ENCODE results near the gene AMIGO3. TPM values are rescaled to one million over a fixed set of nuclear protein-coding genes. Genes with fewer than 3 reads are reported as not detected.
A peak's percentile ranks its signal among the peaks of the same experiment; 100 is the strongest.

The AMIGO3 gene
- total and polyA plus RNA-seq, 10 of the 15 experiments (the other 5 are each of a cell fraction or from before 2014, with no cell fraction given), result 0.07 to 1.3 (median 0.44) TPM; not detected in 3

- no peak for TF ChIP-seq BRCA1 (IDR thresholded peaks at IDR 0.05; ENCODE audit: low read depth, low read length)
- peak; percentile 60; the same call in 1 of the 2 replicates for TF ChIP-seq RB1 (IDR thresholded peaks at IDR 0.05; ENCODE audit: borderline replicate concordance)
- TF ChIP-seq, protein P1, sequence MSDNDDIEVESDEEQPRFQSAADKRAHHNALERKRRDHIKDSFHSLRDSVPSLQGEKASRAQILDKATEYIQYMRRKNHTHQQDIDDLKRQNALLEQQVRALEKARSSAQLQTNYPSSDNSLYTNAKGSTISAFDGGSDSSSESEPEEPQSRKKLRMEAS (IDR thresholded peaks at IDR 0.05; ENCODE audit: low read depth, low read length), result no peak
- TF ChIP-seq, protein P2, sequence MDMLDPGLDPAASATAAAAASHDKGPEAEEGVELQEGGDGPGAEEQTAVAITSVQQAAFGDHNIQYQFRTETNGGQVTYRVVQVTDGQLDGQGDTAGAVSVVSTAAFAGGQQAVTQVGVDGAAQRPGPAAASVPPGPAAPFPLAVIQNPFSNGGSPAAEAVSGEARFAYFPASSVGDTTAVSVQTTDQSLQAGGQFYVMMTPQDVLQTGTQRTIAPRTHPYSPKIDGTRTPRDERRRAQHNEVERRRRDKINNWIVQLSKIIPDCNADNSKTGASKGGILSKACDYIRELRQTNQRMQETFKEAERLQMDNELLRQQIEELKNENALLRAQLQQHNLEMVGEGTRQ (IDR thresholded peaks at IDR 0.05; ENCODE audit: borderline replicate concordance, low read depth, low read length), result no peak
- no peak for TF ChIP-seq FOXM1 (IDR thresholded peaks at IDR 0.05; ENCODE audit: low read depth, low read length)
- TF ChIP-seq TCF3 (IDR thresholded peaks at IDR 0.05; ENCODE audit: borderline replicate concordance, insufficient read depth, low read depth, low read length), result no peak
- no peak for TF ChIP-seq CEBPB (IDR thresholded peaks at IDR 0.05; ENCODE audit: borderline replicate concordance in 1 of 2, low read depth in 2 of 2, low read length in 2 of 2)
- TF ChIP-seq SP1 (IDR thresholded peaks at IDR 0.05; ENCODE audit: low read depth, low read length), result peak; percentile 73
- TF ChIP-seq MTA2 (IDR thresholded peaks at IDR 0.05; ENCODE audit: low read depth), result no peak
- peak; percentile 51 for TF ChIP-seq SIX5 (IDR thresholded peaks at IDR 0.05; ENCODE audit: low read depth, low read length, severe bottlenecking)
- TF ChIP-seq HDAC6 (IDR thresholded peaks at IDR 0.05; ENCODE audit: unreplicated experiment), result no peak
- TF ChIP-seq PAX8 (IDR thresholded peaks at IDR 0.05), result no peak
- no peak for TF ChIP-seq TAF1 (IDR thresholded peaks at IDR 0.05; ENCODE audit: borderline replicate concordance, low read depth, low read length)
- TF ChIP-seq, protein P3, sequence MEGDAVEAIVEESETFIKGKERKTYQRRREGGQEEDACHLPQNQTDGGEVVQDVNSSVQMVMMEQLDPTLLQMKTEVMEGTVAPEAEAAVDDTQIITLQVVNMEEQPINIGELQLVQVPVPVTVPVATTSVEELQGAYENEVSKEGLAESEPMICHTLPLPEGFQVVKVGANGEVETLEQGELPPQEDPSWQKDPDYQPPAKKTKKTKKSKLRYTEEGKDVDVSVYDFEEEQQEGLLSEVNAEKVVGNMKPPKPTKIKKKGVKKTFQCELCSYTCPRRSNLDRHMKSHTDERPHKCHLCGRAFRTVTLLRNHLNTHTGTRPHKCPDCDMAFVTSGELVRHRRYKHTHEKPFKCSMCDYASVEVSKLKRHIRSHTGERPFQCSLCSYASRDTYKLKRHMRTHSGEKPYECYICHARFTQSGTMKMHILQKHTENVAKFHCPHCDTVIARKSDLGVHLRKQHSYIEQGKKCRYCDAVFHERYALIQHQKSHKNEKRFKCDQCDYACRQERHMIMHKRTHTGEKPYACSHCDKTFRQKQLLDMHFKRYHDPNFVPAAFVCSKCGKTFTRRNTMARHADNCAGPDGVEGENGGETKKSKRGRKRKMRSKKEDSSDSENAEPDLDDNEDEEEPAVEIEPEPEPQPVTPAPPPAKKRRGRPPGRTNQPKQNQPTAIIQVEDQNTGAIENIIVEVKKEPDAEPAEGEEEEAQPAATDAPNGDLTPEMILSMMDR (IDR thresholded peaks at IDR 0.05 in 2 of 3, conservative IDR thresholded peaks at IDR 0.05 in 1 of 3; ENCODE audit: control insufficient read depth in 2 of 3, extremely low read depth in 1 of 3, insufficient read depth in 1 of 3, low read depth in 3 of 3, low read length in 3 of 3), result peak; percentile 23 to 46 (median 26); a peak in 2 of 6 replicates
- no peak for TF ChIP-seq RAD21 (IDR thresholded peaks at IDR 0.05; ENCODE audit: insufficient read depth, low read depth, low read length)
- TF ChIP-seq NFIC (IDR thresholded peaks at IDR 0.05; ENCODE audit: low read depth, low read length), result no peak
- peak; percentile 72 for TF ChIP-seq FOXK2 (IDR thresholded peaks at IDR 0.05)
- no peak for TF ChIP-seq RAD51 (IDR thresholded peaks at IDR 0.05)
- TF ChIP-seq, protein P4, sequence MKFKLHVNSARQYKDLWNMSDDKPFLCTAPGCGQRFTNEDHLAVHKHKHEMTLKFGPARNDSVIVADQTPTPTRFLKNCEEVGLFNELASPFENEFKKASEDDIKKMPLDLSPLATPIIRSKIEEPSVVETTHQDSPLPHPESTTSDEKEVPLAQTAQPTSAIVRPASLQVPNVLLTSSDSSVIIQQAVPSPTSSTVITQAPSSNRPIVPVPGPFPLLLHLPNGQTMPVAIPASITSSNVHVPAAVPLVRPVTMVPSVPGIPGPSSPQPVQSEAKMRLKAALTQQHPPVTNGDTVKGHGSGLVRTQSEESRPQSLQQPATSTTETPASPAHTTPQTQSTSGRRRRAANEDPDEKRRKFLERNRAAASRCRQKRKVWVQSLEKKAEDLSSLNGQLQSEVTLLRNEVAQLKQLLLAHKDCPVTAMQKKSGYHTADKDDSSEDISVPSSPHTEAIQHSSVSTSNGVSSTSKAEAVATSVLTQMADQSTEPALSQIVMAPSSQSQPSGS (IDR thresholded peaks at IDR 0.05; ENCODE audit: low read length), result no peak
- no peak for TF ChIP-seq ZNF24 (IDR thresholded peaks at IDR 0.05)
- TF ChIP-seq CBFB (IDR thresholded peaks at IDR 0.05; ENCODE audit: low read depth), result 0 out of 2 replicates have a peak, but pooled peaks have one; percentile 36
- peak; percentile 67 for TF ChIP-seq LARP7 (IDR thresholded peaks at IDR 0.05)
- TF ChIP-seq JUND (IDR thresholded peaks at IDR 0.05; ENCODE audit: low read depth, low read length), result no peak
- TF ChIP-seq GABPA (IDR thresholded peaks at IDR 0.05; ENCODE audit: low read depth), result peak; percentile 86
- no peak for TF ChIP-seq STAT3 (IDR thresholded peaks at IDR 0.05; ENCODE audit: low read depth, low read length)
- TF ChIP-seq CREB1 (IDR thresholded peaks at IDR 0.05; ENCODE audit: low read depth), result no peak
- TF ChIP-seq NR2F1 (conservative IDR thresholded peaks at IDR 0.05), result peak; percentile 48; the same call in 1 of the 2 replicates
Observed at GRCh38 chr3:49689046-49689907, 30.2 kb downstream of the AMIGO3 start, which contains the start of the genes MST1 and RNF123 (continued).

Data from GM12878 (cell line).